ENCODE measurements around the gene UNC93A. TPM values are rescaled to one million over a fixed set of nuclear protein-coding genes. Genes with fewer than 3 reads are reported as not detected.

The UNC93A gene
- total RNA-seq, 1 donor from 2014 or later, result not detected

GRCh38 chr6:167323111-167323510 is 32.0 kb downstream of the UNC93A start:
- no peak overlapping the region for H3K4me3 Mint-ChIP-seq
- intact Hi-C loops (cut with micrococcal nuclease), result no loop called here
- CTCF ChIA-PET, result no interaction called here
- ATAC-seq (ENCODE audit: low read depth), result no peak
- no peak for TF ChIP-seq CTCF (IDR thresholded peaks at IDR 0.05)
- POLR2A ChIA-PET, result no interaction called here
- no peaks in the 10 kb centered on the region for H3K4me1 Mint-ChIP-seq
- peaks cover 32% of the 10 kb centered on the region for H3K27me3 Mint-ChIP-seq
- DNase-seq, result no peak
- no peaks in the 10 kb centered on the region for H3K36me3 Mint-ChIP-seq (ENCODE audit: low read depth)
- no peak overlapping the region for H3K27ac Mint-ChIP-seq
- no peaks in the 10 kb centered on the region for H3K9me3 Mint-ChIP-seq

DNA sequence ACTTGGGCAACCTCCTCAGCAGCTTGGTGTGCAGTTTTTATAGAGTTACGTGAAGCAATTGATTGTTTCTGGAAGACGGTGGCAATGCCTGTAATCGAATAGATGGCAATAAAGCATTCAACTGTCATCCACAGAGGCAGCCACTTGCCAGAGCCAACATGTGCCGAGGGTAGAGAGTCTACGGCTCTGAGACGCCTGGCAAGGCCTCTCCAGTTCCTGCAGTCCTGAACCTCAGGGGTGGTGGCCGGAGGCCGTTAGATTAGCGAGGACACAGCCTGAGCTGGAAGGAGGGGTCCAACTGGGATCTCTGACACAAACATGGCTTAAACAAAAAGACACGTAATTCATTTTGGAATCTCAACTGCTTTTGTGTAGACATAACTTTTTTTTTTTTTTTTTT is 33.0 kb downstream of the UNC93A start:
- Mint-ChIP-seq H3K27ac (no peak overlapping the region), H3K27me3 (peaks cover 31% of the 10 kb centered on the region), H3K36me3 (ENCODE audit: low read depth) (no peaks in the 10 kb centered on the region), H3K9me3 (no peaks in the 10 kb centered on the region), H3K4me1 (no peaks in the 10 kb centered on the region), H3K4me3 (no peak overlapping the region)
- ChIA-PET POLR2A (no interaction called here), CTCF (no interaction called here)
- intact Hi-C loops (cut with micrococcal nuclease), result no loop called here
- ATAC-seq (ENCODE audit: low read depth) (no peak), DNase-seq (no peak)
- no peak for TF ChIP-seq CTCF (IDR thresholded peaks at IDR 0.05)

DNA sequence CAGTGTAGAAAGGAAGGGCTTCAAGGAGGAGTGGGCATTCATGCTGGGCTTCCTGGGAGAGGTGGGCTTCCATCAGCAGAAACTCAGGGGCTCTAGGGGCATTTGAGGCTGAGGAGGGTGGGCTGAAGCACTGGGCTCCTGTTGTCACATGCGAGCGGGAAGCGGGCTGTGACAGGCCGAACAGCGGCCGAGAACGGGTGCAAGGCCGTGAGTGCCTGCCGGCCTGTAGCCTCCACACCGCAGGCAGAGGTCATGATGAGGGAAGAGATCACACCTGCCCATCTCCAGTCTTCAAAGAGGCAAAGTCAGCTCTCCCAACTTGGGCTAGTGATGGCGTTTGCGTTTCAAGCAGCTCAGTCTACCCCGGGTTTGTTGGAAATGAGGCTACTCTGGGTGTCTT is 34.7 kb downstream of the UNC93A start:
- H3K36me3 Mint-ChIP-seq (ENCODE audit: low read depth), result no peaks in the 10 kb centered on the region
- no peak for DNase-seq
- peaks cover 30% of the 10 kb centered on the region for H3K27me3 Mint-ChIP-seq
- intact Hi-C loops (cut with micrococcal nuclease), result no loop called here
- CTCF ChIA-PET, result no interaction called here
- POLR2A ChIA-PET, result no interaction called here
- no peak overlapping the region for H3K27ac Mint-ChIP-seq
- H3K9me3 Mint-ChIP-seq, result no peaks in the 10 kb centered on the region
- H3K4me1 Mint-ChIP-seq, result no peaks in the 10 kb centered on the region
- no peak for TF ChIP-seq CTCF (IDR thresholded peaks at IDR 0.05)
- no peak for ATAC-seq (ENCODE audit: low read depth)
- no peak overlapping the region for H3K4me3 Mint-ChIP-seq

DNA sequence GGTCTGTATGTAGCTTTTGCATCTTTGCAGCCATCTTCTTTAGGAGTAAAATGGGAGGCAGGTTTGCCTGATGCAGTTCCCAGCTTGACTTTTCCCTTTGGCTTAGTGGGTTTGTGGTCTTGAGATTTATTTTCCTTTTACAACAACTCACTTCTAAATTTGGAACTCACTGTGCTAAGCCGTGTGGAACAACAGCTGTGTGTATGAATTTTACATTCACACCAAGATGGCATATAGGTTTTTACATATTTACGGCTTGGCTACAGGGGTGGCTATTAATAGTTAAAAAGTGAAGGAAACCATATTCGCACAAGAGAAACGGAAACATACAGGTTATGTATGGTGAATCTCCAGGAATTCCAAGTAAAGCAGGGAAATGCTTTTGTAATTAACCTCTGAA is 36.3 kb downstream of the UNC93A start:
- Mint-ChIP-seq H3K4me1 (no peaks in the 10 kb centered on the region), H3K27ac (no peak overlapping the region), H3K27me3 (peaks cover 22% of the 10 kb centered on the region), H3K9me3 (no peaks in the 10 kb centered on the region), H3K4me3 (no peak overlapping the region), H3K36me3 (ENCODE audit: low read depth) (no peaks in the 10 kb centered on the region)
- ChIA-PET POLR2A (no interaction called here), CTCF (no interaction called here)
- DNase-seq (no peak), ATAC-seq (ENCODE audit: low read depth) (no peak)
- no peak for TF ChIP-seq CTCF (IDR thresholded peaks at IDR 0.05)
- intact Hi-C loops (cut with micrococcal nuclease), result no loop called here

GRCh38 chr6:167328086-167328485 is 37.0 kb downstream of the UNC93A start:
- TF ChIP-seq CTCF (IDR thresholded peaks at IDR 0.05), result no peak
- Mint-ChIP-seq H3K27ac (no peak overlapping the region), H3K4me3 (no peak overlapping the region), H3K4me1 (no peaks in the 10 kb centered on the region), H3K27me3 (peaks cover 17% of the 10 kb centered on the region), H3K9me3 (no peaks in the 10 kb centered on the region), H3K36me3 (ENCODE audit: low read depth) (no peaks in the 10 kb centered on the region)
- ATAC-seq (ENCODE audit: low read depth) (no peak), DNase-seq (no peak)
- CTCF ChIA-PET, result no interaction called here
- intact Hi-C loops (cut with micrococcal nuclease), result no loop called here
- POLR2A ChIA-PET, result no interaction called here

Measured in activated B cell treated with CpG ODN at 0.5 μM for 24 hours (primary cell).